ENCODE results near the gene MMP14.

GRCh38 chr14:22893706-22894105 is 57.3 kb downstream of the MMP14 start:
- TF ChIP-seq REST (IDR thresholded peaks at IDR 0.05; ENCODE audit: borderline replicate concordance) (no peak), REST (CRISPR knock-in tag; IDR thresholded peaks at IDR 0.05; ENCODE audit: low read depth) (no peak), CEBPB (tag; IDR thresholded peaks at IDR 0.05) (no peak), SMC3 (conservative IDR thresholded peaks at IDR 0.05; ENCODE audit: insufficient read depth, low read depth, low read length) (no peak), SIX5 (IDR thresholded peaks at IDR 0.05; ENCODE audit: borderline replicate concordance in 1 of 2, insufficient read depth in 1 of 2, low read depth in 1 of 2, low read length in 2 of 2) (no peak), RBM22 (IDR thresholded peaks at IDR 0.05; ENCODE audit: low read depth, low read length, poor library complexity, severe bottlenecking) (no peak), CTCF (IDR thresholded peaks at IDR 0.05 in 2 of 3, conservative IDR thresholded peaks at IDR 0.05 in 1 of 3; ENCODE audit: insufficient read depth in 2 of 3, low read depth in 1 of 3, low read length in 3 of 3) (no peak), RBM39 (optimal IDR thresholded peaks at IDR 0.05; ENCODE audit: low read depth, low read length) (no peak), CC2D1A (IDR thresholded peaks at IDR 0.05) (no peak), ZNF23 (CRISPR knock-in tag; IDR thresholded peaks at IDR 0.05) (no peak), HMG20B (CRISPR knock-in tag; IDR thresholded peaks at IDR 0.05) (no peak), CHD1 (IDR thresholded peaks at IDR 0.05; ENCODE audit: low read length) (no peak), MAFK (IDR thresholded peaks at IDR 0.05; ENCODE audit: low read length) (no peak), RAD21 (CRISPR knock-in tag; conservative IDR thresholded peaks at IDR 0.05 in 1 of 2, IDR thresholded peaks at IDR 0.05 in 1 of 2) (no peak)

Measured in K562 (cell line).